ENCODE measurements around the gene PDXK. TPM values are rescaled to one million over a fixed set of nuclear protein-coding genes. Genes with fewer than 3 reads are reported as not detected.

PDXK gene
- total RNA-seq, 1 donor from 2014 or later, result 72.0 TPM

DNA sequence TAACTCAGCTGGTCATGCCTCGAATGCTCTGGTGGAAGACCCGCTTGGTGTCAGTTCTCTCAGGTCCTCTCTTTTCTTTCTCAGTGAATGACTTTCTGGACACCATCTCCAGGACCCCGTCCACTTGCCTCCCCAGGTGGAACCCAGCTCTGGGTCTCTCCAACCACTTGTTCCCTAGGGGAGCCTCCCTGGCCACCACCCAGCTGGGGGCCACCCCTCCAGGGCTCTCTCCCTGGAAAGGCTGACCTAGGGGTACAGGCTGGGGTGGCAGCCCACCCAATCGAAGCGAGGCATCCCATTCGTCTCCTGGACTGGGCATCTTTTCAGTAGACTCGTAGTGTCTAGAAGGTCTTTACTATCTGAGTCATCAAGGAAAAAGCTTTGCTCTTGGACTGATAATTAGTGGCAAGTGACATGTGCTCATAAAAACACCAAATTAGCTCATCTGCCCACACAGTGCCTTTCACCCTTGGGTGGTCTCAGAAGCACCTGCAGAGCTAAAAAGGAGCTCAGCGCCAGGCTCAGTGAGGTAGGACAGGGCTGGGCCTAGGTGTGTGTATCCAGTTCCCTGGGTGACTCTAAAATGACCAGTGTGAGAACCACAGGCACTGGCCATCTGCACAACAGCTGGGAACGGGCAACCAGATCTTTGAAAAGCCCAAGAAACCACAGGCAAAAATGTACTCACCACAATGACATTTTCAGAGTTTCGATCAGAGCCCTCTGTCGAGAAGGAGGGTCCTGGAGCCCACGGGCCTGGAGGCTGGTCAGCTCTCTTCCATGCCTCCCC is 2.4 kb upstream of the PDXK start:
- H3K36me3 Mint-ChIP-seq (ENCODE audit: low read depth, unreplicated experiment), result no peaks in the 10 kb centered on the region
- no peak for TF ChIP-seq CTCF (IDR thresholded peaks at IDR 0.05; ENCODE audit: unreplicated experiment)
- H3K9me3 Mint-ChIP-seq (ENCODE audit: unreplicated experiment), result no peaks in the 10 kb centered on the region
- H3K27ac Mint-ChIP-seq (ENCODE audit: unreplicated experiment), result no peak overlapping the region
- H3K4me1 Mint-ChIP-seq (ENCODE audit: unreplicated experiment), result peaks cover 13% of the 10 kb centered on the region
- peaks cover 20% of the 10 kb centered on the region for H3K27me3 Mint-ChIP-seq (ENCODE audit: unreplicated experiment)
- H3K4me3 Mint-ChIP-seq (ENCODE audit: unreplicated experiment), result no peak overlapping the region
- no peak for DNase-seq (ENCODE audit: low spot score)

DNA sequence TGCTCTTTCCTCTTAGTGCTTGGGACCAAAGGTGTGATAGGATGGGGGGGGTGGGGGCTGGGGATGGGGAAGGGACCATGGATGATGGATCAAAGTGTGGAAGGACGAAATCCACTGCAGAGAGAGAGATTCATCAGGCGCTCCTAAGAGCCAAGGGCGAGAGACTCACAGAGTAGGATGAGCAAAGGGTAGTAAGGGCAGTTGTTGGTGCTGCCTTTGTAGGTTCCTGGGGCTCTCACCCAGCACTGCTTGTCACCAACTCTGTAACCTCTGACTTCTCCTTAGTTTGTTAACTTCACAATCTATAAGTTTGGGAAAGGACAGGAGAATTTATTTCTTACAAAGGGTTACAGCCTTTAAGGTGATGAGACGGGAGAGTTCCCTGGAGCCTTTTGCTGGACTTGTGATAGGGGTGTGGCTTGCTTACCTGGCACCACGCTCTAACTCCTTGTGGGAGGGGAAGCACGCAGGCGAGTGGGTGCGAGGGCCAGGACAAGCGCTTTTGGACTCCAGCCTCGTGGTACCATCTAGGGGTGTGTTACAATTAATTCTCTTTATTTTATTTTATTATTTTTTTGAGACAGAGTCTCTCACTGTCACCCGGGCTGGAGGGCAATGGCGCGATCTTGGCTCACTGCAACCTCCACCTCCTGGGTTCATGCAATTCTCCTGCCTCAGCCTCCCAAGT is 1.6 kb upstream of the PDXK start:
- H3K36me3 Mint-ChIP-seq (ENCODE audit: low read depth, unreplicated experiment), result no peaks in the 10 kb centered on the region
- no peaks in the 10 kb centered on the region for H3K9me3 Mint-ChIP-seq (ENCODE audit: unreplicated experiment)
- peak overlapping the region; percentile 56 for H3K4me3 Mint-ChIP-seq (ENCODE audit: unreplicated experiment)
- no peak for TF ChIP-seq CTCF (IDR thresholded peaks at IDR 0.05; ENCODE audit: unreplicated experiment)
- no peak for DNase-seq (ENCODE audit: low spot score)
- no peak overlapping the region for H3K27ac Mint-ChIP-seq (ENCODE audit: unreplicated experiment)
- H3K27me3 Mint-ChIP-seq (ENCODE audit: unreplicated experiment), result peaks cover 20% of the 10 kb centered on the region
- H3K4me1 Mint-ChIP-seq (ENCODE audit: unreplicated experiment), result peaks cover 19% of the 10 kb centered on the region

DNA sequence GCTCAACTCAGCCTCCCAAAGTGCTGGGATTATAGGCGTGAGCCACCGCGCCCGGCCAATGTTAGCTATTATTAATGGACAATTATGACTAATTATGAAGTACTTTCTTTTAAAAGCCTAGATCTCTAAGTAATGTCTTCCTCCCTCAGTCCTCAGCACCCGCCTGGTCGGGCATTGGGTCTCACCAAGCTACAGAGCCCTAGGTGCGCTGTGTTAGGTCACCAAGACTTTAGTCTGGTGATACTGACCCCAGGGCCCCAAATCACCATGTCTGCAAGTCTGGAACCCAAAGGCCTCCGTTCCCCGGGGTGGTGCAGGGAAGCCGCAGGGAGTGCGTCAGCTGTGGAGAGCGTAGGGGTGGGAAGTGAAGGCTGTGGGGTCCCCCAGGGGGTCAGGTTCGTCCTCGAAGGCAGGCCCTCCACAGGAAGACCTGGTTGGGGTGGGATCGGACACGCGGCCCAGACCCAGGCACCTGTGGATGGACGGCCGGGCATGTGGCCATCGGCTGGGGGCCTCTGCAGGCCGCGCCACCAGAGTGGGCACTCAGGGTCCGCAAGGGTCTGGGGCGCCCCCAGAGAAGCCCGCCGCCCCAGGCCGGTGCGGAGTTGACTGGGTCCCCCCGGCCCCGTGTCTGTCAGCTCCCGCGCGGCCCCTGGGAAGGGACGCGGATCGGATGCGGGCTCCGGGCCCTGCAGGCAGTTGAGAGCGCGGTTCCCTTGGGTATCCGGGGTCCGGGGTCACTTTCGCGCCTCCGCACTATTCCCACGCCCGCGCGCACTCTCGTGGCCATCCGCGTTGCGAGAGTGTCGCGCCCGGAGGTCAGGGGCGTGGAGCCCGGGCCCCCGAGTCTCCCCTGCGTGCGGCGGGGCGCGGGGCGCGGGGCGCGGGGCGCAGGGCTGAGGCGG is 710 bp upstream of the PDXK start:
- Mint-ChIP-seq H3K27me3 (ENCODE audit: unreplicated experiment) (peaks cover 24% of the 10 kb centered on the region), H3K4me1 (ENCODE audit: unreplicated experiment) (peaks cover 23% of the 10 kb centered on the region), H3K9me3 (ENCODE audit: unreplicated experiment) (no peaks in the 10 kb centered on the region), H3K4me3 (ENCODE audit: unreplicated experiment) (peak overlapping the region; percentile 88), H3K27ac (ENCODE audit: unreplicated experiment) (no peak overlapping the region), H3K36me3 (ENCODE audit: low read depth, unreplicated experiment) (peaks cover 2% of the 10 kb centered on the region)
- TF ChIP-seq CTCF (IDR thresholded peaks at IDR 0.05; ENCODE audit: unreplicated experiment), result no peak
- DNase-seq (ENCODE audit: low spot score), result no peak

DNA sequence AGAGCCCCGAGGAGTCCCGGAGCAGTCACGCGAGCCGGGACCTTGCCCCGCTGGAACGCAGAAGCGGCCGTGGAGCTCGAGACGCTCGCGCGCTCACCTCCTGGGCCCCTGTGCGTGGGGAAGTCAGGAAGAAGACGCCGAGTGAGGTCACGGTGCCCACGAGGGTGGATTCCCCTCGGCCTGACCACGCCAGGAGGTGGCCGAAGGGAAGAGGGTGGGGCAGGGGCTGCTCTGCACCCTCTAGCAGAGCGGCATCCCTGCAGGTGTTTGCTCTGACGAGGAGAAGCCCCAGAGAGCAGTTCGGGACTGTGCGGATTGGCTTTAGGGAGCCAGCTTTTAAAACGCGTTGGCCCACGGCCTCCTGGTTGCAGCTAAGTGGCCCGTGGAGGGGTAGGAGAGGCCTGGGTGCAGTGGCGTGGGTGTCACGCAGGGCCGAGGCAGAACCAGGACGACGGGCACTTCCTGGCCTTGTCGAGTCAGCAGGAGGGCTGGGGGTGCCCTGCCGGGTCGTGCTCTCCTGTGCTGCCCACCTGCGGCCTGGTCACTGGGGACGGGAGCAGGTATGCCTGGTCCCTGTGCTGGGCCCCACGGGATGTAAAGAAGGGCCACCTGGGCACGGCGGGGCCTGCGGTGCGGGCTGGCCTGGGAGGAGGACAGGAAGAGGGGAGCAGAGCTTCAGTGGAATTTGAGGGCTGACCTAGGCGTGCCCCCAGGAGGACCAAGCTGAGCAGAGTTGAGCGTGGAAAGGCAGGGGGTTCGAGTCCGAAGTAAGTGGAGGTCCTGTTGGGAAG is 1.0 kb downstream of the PDXK start:
- no peak for TF ChIP-seq CTCF (IDR thresholded peaks at IDR 0.05; ENCODE audit: unreplicated experiment)
- no peaks in the 10 kb centered on the region for H3K9me3 Mint-ChIP-seq (ENCODE audit: unreplicated experiment)
- no peak overlapping the region for H3K27ac Mint-ChIP-seq (ENCODE audit: unreplicated experiment)
- H3K4me1 Mint-ChIP-seq (ENCODE audit: unreplicated experiment), result peaks cover 23% of the 10 kb centered on the region
- H3K27me3 Mint-ChIP-seq (ENCODE audit: unreplicated experiment), result peaks cover 26% of the 10 kb centered on the region
- no peak for DNase-seq (ENCODE audit: low spot score)
- H3K36me3 Mint-ChIP-seq (ENCODE audit: low read depth, unreplicated experiment), result peaks cover 2% of the 10 kb centered on the region
- H3K4me3 Mint-ChIP-seq (ENCODE audit: unreplicated experiment), result peak overlapping the region; percentile 83

Measured in endothelial cell (in vitro differentiated cells).